ENCODE measurements around the gene STRN4.
A peak's percentile ranks its signal among the peaks of the same experiment; 100 is the strongest.
"Not testable (repeated sequence)": the region's sequence is repeated elsewhere in the genome, so short reads cannot be mapped to it uniquely, and the experiment has no call there.

Gene STRN4

GRCh38 chr19:46715620-46715974 lies 30.7 kb downstream of the STRN4 start:
- peak overlapping the region; percentile 98 for H3K4me3 ChIP-seq (ENCODE audit: low read length)
- H3K9me3 ChIP-seq (ENCODE audit: low read length): no peaks in the 10 kb centered on the region
- peaks cover 10% of the 10 kb centered on the region for H3K4me1 ChIP-seq (ENCODE audit: insufficient read depth, low read length)
- no peak overlapping the region for H2AFZ ChIP-seq (ENCODE audit: low read depth, low read length)
- H3K36me3 ChIP-seq (ENCODE audit: insufficient read depth, low read length): peaks cover 24% of the 10 kb centered on the region
- no peaks in the 10 kb centered on the region for H3K27me3 ChIP-seq (ENCODE audit: insufficient read depth, low read length)

GRCh38 chr19:46714444-46715106 lies 31.7 kb downstream of the STRN4 start:
- Histone ChIP-seq H3K36me3 (ENCODE audit: insufficient read depth, low read length) (peaks cover 20% of the 10 kb centered on the region), H3K4me1 (ENCODE audit: insufficient read depth, low read length) (peaks cover 10% of the 10 kb centered on the region), H2AFZ (ENCODE audit: low read depth, low read length) (no peak overlapping the region), H3K9me3 (ENCODE audit: low read length) (no peaks in the 10 kb centered on the region), H3K27me3 (ENCODE audit: insufficient read depth, low read length) (no peaks in the 10 kb centered on the region), H3K4me3 (ENCODE audit: low read length) (no peak overlapping the region)

GRCh38 chr19:46713781-46714443 lies 32.3 kb downstream of the STRN4 start:
- Histone ChIP-seq H3K36me3 (ENCODE audit: insufficient read depth, low read length) (peaks cover 24% of the 10 kb centered on the region), H3K4me1 (ENCODE audit: insufficient read depth, low read length) (peaks cover 10% of the 10 kb centered on the region), H3K4me3 (ENCODE audit: low read length) (no peak overlapping the region), H3K9me3 (ENCODE audit: low read length) (no peaks in the 10 kb centered on the region), H2AFZ (ENCODE audit: low read depth, low read length) (no peak overlapping the region), H3K27me3 (ENCODE audit: insufficient read depth, low read length) (no peaks in the 10 kb centered on the region)

GRCh38 chr19:46712768-46713338 lies 33.4 kb downstream of the STRN4 start:
- not testable (repeated sequence) for H3K4me3 ChIP-seq (ENCODE audit: low read length); H2AFZ ChIP-seq (ENCODE audit: low read depth, low read length); H3K27me3 ChIP-seq (ENCODE audit: insufficient read depth, low read length); H3K9me3 ChIP-seq (ENCODE audit: low read length)
- H3K36me3 ChIP-seq (ENCODE audit: insufficient read depth, low read length): peaks cover 19% of the 10 kb centered on the region
- H3K4me1 ChIP-seq (ENCODE audit: insufficient read depth, low read length): peaks cover 10% of the 10 kb centered on the region

GRCh38 chr19:46710687-46711086 lies 35.6 kb downstream of the STRN4 start:
- Histone ChIP-seq H3K9me3 (ENCODE audit: low read length) (no peaks in the 10 kb centered on the region), H3K4me1 (ENCODE audit: insufficient read depth, low read length) (peaks cover 6% of the 10 kb centered on the region), H3K36me3 (ENCODE audit: insufficient read depth, low read length) (peaks cover 28% of the 10 kb centered on the region), H2AFZ (ENCODE audit: low read depth, low read length) (no peak overlapping the region), H3K4me3 (ENCODE audit: low read length) (no peak overlapping the region), H3K27me3 (ENCODE audit: insufficient read depth, low read length) (no peaks in the 10 kb centered on the region)

GRCh38 chr19:46704379-46705076 lies 41.7 kb downstream of the STRN4 start:
- no peak overlapping the region for H3K4me3 ChIP-seq (ENCODE audit: low read length)
- no peak overlapping the region for H2AFZ ChIP-seq (ENCODE audit: low read depth, low read length)
- no peaks in the 10 kb centered on the region for H3K9me3 ChIP-seq (ENCODE audit: low read length)
- peaks cover 48% of the 10 kb centered on the region for H3K36me3 ChIP-seq (ENCODE audit: insufficient read depth, low read length)
- no peaks in the 10 kb centered on the region for H3K4me1 ChIP-seq (ENCODE audit: insufficient read depth, low read length)
- no peaks in the 10 kb centered on the region for H3K27me3 ChIP-seq (ENCODE audit: insufficient read depth, low read length)

GRCh38 chr19:46700704-46701103 lies 45.5 kb downstream of the STRN4 start:
- Histone ChIP-seq H2AFZ (ENCODE audit: low read depth, low read length) (no peak overlapping the region), H3K27me3 (ENCODE audit: insufficient read depth, low read length) (no peaks in the 10 kb centered on the region), H3K9me3 (ENCODE audit: low read length) (peaks cover 3% of the 10 kb centered on the region), H3K4me1 (ENCODE audit: insufficient read depth, low read length) (no peaks in the 10 kb centered on the region), H3K36me3 (ENCODE audit: insufficient read depth, low read length) (peaks cover 59% of the 10 kb centered on the region), H3K4me3 (ENCODE audit: low read length) (no peak overlapping the region)

- Histone ChIP-seq H2AFZ (ENCODE audit: low read depth, low read length) (no peak overlapping the region), H3K4me3 (ENCODE audit: low read length) (no peak overlapping the region), H3K36me3 (ENCODE audit: insufficient read depth, low read length) (peaks cover 63% of the 10 kb centered on the region), H3K4me1 (ENCODE audit: insufficient read depth, low read length) (no peaks in the 10 kb centered on the region), H3K9me3 (ENCODE audit: low read length) (peaks cover 3% of the 10 kb centered on the region), H3K27me3 (ENCODE audit: insufficient read depth, low read length) (no peaks in the 10 kb centered on the region)
Observed at GRCh38 chr19:46698395-46699321, 47.6 kb downstream of the STRN4 start.

GRCh38 chr19:46697204-46697960 lies 48.9 kb downstream of the STRN4 start:
- Histone ChIP-seq H3K4me3 (ENCODE audit: low read length) (no peak overlapping the region), H3K9me3 (ENCODE audit: low read length) (peaks cover 3% of the 10 kb centered on the region), H3K36me3 (ENCODE audit: insufficient read depth, low read length) (peaks cover 69% of the 10 kb centered on the region)

GRCh38 chr19:46696866-46697203 lies 49.4 kb downstream of the STRN4 start:
- H3K9me3 ChIP-seq (ENCODE audit: low read length): peaks cover 3% of the 10 kb centered on the region
- no peaks in the 10 kb centered on the region for H3K27me3 ChIP-seq (ENCODE audit: insufficient read depth, low read length)
- H3K4me1 ChIP-seq (ENCODE audit: insufficient read depth, low read length): no peaks in the 10 kb centered on the region
- no peak overlapping the region for H3K4me3 ChIP-seq (ENCODE audit: low read length)
- H3K36me3 ChIP-seq (ENCODE audit: insufficient read depth, low read length): peaks cover 75% of the 10 kb centered on the region
- H2AFZ ChIP-seq (ENCODE audit: low read depth, low read length): no peak overlapping the region

More at GRCh38 chr19:46697204-46697960, 48.9 kb downstream of the STRN4 start:
- Histone ChIP-seq H3K27me3 (ENCODE audit: insufficient read depth, low read length) (no peaks in the 10 kb centered on the region), H3K4me1 (ENCODE audit: insufficient read depth, low read length) (no peaks in the 10 kb centered on the region), H2AFZ (ENCODE audit: low read depth, low read length) (no peak overlapping the region)

- H3K4me3 ChIP-seq (ENCODE audit: low read length): no peak overlapping the region
- H3K4me1 ChIP-seq (ENCODE audit: insufficient read depth, low read length): no peaks in the 10 kb centered on the region
- H3K9me3 ChIP-seq (ENCODE audit: low read length): peaks cover 3% of the 10 kb centered on the region
- peaks cover 77% of the 10 kb centered on the region for H3K36me3 ChIP-seq (ENCODE audit: insufficient read depth, low read length)
- no peak overlapping the region for H2AFZ ChIP-seq (ENCODE audit: low read depth, low read length)
- no peaks in the 10 kb centered on the region for H3K27me3 ChIP-seq (ENCODE audit: insufficient read depth, low read length)
Observed at GRCh38 chr19:46696052-46696451, 50.2 kb downstream of the STRN4 start.

GRCh38 chr19:46693760-46694159 lies 52.5 kb downstream of the STRN4 start:
- peaks cover 3% of the 10 kb centered on the region for H3K9me3 ChIP-seq (ENCODE audit: low read length)
- H3K4me1 ChIP-seq (ENCODE audit: insufficient read depth, low read length): no peaks in the 10 kb centered on the region
- peaks cover 74% of the 10 kb centered on the region for H3K36me3 ChIP-seq (ENCODE audit: insufficient read depth, low read length)
- no peak overlapping the region for H3K4me3 ChIP-seq (ENCODE audit: low read length)
- no peaks in the 10 kb centered on the region for H3K27me3 ChIP-seq (ENCODE audit: insufficient read depth, low read length)
- no peak overlapping the region for H2AFZ ChIP-seq (ENCODE audit: low read depth, low read length)

All from neuron (in vitro differentiated cells).